H4 (cell line): ENCODE measurements around the gene HBG1. TPM values are rescaled to one million over a fixed set of nuclear protein-coding genes. Genes with fewer than 3 reads are reported as not detected.
"Not testable (repeated sequence)": the region's sequence is repeated elsewhere in the genome, so short reads cannot be mapped to it uniquely, and the experiment has no call there.

Source experiments
- DNase-seq: peaks from one replicate; pipeline ENCODE4 v3.0.0-alpha.2; 2015; ENCODE audit warnings: low spot score
- total RNA-seq: library from RNA; depleted of rRNA; stranded (reverse); fragments of >200 nt; shearing (Covaris generic); gene quantifications from 2 replicates; pipeline ENCODE4 v1.2.3, GENCODE V29; 2014; rRNA removed

The HBG1 gene
- 2.1 TPM in 1 of 2 replicates, not detected in the other for total RNA-seq

DNA sequence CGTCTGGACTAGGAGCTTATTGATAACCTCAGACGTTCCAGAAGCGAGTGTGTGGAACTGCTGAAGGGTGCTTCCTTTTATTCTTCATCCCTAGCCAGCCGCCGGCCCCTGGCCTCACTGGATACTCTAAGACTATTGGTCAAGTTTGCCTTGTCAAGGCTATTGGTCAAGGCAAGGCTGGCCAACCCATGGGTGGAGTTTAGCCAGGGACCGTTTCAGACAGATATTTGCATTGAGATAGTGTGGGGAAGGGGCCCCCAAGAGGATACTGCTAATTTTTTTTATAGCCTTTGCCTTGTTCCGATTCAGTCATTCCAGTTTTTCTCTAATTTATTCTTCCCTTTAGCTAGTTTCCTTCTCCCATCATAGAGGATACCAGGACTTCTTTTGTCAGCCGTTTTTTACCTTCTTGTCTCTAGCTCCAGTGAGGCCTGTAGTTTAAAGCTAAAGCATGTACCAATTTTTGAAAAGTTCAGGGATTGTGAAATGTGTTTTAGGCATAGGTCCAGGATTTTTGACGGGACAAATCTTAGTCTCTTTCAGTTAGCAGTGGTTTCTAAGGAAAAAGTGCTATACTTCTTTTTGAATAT, at the start of gene HBG1:
HBG1 (minus strand) TSS at position 51 of the 590 bp plus-strand sequence. CDS start 53 bp downstream, outside the sequence.
- not testable (repeated sequence) for DNase-seq

- no peak for DNase-seq
Observed at GRCh38 chr11:5298451-5298850, 48.8 kb upstream of the HBG1 start.

DNA sequence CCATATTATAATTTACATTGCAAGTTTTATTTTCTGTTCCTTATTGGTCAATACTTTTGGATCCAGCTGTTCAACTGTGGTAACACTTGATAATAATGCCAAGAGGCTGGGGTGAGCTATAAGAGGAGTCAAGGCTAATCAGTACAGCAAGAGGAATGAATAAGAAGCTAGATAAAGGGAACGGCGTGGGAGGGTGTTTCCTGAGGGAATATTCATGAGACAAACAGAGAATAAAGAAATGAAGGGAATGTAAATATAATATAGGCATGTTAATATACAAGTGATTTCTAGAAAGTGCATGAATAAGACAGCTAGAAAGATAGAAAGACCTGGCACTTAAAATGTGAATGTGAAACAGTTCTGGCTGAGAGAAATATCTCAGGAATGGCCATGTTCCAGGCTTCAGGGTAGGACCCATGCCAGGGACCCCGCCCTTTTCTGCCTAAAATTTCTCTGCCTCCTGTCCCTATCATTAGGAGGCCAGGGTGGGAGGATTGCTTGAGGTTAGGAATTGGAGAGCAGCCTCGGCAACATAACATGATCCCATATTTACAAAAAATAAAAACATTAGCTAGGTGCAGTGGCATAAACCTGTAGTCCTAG, 48.2 kb upstream of the HBG1 start:
- no peak for DNase-seq

DNA sequence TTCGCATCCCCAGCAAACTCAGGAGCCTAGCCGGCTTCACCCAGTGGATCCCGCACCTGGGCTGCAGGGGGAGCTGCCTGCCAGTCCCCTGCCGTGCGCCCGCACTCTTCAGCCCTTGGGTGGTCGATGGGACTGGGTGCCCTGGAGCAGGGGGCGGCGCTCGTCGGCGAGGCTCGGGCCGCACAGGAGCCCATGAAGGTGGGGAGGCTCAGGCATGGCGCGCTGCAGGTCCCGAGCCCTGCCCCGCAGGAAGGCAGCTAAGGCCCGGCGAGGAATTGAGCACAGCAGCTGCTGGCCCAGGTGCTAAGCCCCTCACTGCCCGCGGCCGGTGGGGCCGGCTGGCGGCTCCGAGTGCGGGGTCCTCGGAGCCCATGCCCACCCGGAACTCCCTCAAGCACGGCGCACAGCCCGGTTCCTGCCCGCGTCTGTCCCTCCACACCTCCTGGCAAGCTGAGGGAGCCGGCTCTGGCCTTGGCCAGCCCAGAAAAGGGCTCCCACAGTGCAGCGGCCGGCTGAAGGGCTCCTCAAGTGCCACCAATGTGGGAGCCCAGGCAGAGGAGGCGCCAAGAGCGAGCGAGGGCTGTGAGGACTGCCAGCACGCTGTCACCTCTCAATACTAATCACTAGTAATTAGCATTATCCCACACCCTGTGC, 44.8 kb upstream of the HBG1 start:
- not testable (repeated sequence) for DNase-seq

- no peak for DNase-seq
Observed at GRCh38 chr11:5293028-5293427, 43.4 kb upstream of the HBG1 start.

- DNase-seq, result peak; percentile 54
Observed at GRCh38 chr11:5291207-5291838, 41.7 kb upstream of the HBG1 start.

DNA sequence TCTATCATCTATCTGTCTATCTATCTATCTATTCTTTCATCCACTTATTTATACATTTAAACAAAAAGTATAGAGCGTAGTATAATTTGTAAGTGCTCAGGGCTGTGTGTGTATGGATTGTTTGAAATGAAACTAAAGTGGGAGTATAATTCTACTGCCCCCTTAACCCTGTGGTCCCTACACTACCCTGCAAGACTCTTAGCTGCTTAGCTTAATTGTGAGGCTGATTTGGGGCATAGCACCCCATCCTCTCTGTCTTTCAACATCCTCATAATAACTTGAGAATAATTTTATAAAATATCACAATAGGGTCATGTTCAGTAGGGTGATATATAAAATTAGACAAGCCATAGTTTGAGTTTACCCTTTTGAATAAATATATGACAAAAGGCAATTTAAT, 40.4 kb upstream of the HBG1 start:
- DNase-seq, result no peak

- DNase-seq, result no peak
Observed at GRCh38 chr11:5289696-5290095, 40.0 kb upstream of the HBG1 start.

DNA sequence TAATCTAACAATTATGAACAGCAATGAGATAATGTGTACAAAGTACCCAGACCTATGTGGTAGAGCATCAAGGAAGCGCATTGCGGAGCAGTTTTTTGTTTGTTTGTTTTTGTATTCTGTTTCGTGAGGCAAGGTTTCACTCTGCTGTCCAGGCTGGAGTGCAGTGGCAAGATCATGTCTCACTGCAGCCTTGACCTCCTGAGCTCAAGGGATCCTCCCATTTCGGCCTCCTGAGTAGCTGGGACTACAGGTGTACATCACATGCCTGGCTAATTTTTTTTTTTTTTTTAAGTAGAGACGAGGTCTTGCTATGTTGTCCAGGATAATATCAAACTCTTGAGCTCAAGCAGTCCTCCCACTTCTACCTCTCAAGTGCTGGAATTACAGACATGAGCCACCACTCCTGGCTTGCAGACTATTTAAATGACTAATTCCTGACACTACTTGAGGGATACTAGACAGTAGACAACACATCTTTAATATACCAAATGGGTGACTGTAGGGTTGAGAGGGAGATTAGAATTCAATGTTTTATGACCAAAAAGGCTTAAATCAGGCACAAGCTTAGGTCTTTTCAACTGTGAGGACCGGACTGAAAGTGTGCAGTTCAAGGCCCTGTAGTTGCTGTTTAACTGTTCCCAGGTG, 39.4 kb upstream of the HBG1 start:
- no peak for DNase-seq

GRCh38 chr11:5288108-5288905, 38.6 kb upstream of the HBG1 start:
- no peak for DNase-seq

DNA sequence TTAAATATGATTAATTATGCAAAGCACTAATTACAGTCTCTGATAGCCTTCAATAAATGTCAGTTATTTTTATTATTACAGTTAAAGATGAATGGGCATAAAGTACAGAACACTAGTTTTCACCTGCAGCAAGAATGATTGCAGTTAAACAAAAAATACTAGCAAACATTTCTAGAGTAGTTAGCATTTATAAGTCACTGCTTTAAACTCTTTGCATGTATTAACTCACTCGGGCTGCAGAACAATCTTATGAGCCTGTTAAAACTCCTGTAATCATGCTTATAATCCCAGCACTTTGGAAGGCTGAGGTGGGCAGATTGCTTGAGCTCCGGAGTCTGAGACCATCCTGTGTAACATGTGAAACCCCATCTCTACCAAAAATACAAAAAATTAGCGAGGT, 37.2 kb upstream of the HBG1 start:
- no peak for DNase-seq

DNA sequence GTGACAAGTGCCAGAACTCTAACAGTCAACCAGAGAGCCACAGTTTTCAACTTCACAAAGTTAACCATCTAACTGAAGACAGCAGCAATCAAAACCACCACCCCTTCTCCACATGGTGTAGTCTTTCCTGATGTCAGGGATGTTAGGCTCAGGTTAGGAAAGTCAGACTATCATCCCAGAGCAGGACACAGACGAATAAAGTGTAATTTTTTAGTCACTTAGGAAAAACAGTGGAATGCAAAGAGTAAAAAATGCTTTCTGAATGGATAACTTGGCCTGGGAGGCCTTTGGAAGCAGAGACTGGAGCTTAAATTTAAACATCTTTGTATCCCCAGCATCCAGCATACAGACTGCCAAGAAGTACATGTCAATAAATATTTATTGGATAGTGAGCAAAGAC, 36.7 kb upstream of the HBG1 start:
- no peak for DNase-seq

- no peak for DNase-seq
Observed at GRCh38 chr11:5285703-5286340, 36.2 kb upstream of the HBG1 start.

GRCh38 chr11:5284637-5285036, 35.0 kb upstream of the HBG1 start:
- DNase-seq, result no peak

DNA sequence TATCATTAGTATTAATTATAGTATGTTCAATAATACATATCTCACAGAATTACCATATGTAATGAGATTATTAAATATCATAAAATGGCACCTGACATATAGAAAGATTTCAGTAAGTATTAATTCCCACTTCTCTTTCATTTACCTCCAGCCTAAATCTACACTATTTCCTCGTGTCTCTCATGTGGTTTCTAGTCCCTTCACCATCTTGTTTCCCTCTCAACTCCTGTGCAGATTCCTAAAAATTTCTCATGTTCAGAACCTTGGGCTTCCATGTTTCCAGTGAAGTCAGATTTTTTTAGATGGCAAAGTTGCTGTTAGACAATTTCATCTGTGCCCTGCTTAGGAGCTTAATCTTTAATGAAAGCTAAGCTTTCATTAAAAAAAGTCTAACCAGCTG, 34.2 kb upstream of the HBG1 start:
- no peak for DNase-seq

DNA sequence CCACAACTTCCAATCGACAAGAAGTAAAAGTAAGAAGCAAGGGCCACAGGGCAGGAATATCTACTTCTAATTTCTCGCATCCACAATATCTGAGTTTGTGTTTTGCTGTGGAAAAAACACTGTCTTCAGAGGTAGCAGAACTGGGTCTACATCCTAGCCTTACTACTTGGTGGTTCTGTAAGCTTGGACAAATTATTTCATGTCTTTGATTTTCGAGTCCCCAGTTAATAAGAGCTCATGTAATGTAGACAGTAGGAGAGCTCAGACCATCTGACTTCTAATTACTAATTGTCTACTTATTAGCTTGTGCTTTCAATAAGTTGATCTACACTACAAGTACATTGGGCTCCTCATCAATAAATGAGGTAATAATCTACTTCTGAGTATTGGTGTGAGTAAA, 33.4 kb upstream of the HBG1 start:
- DNase-seq, result no peak

GRCh38 chr11:5282628-5283027, 33.0 kb upstream of the HBG1 start:
- DNase-seq, result no peak

- DNase-seq, result no peak
Observed at GRCh38 chr11:5281596-5281995, 31.9 kb upstream of the HBG1 start.

DNA sequence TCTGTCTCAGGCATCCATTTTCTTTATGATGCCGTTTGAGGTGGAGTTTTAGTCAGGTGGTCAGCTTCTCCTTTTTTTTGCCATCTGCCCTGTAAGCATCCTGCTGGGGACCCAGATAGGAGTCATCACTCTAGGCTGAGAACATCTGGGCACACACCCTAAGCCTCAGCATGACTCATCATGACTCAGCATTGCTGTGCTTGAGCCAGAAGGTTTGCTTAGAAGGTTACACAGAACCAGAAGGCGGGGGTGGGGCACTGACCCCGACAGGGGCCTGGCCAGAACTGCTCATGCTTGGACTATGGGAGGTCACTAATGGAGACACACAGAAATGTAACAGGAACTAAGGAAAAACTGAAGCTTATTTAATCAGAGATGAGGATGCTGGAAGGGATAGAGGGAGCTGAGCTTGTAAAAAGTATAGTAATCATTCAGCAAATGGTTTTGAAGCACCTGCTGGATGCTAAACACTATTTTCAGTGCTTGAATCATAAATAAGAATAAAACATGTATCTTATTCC, 31.0 kb upstream of the HBG1 start:
- DNase-seq, result peak; percentile 98

- DNase-seq, result no peak
Observed at GRCh38 chr11:5279471-5280090, 29.9 kb upstream of the HBG1 start.
